Testis (tissue), 5 donors: Measurements from ENCODE around the gene OR13J1. TPM values are rescaled to one million over a fixed set of nuclear protein-coding genes. Genes with fewer than 3 reads are reported as not detected.

Source experiments
- DNase-seq: peaks from one replicate; pipeline ENCODE4 v3.0.0-alpha.2; 2019
- H3K27ac ChIP-seq, 2 donors: fragments of 200-600 bp; sonication (generic); one replicate each; pipeline ENCODE4 v1.5.1; 2019
- H3K27me3 ChIP-seq: fragments of 200-600 bp; sonication (generic); one replicate; pipeline ENCODE4 v1.5.1; 2019
- H3K36me3 ChIP-seq: fragments of 200-600 bp; sonication (generic); one replicate; pipeline ENCODE4 v1.5.1; 2017; ENCODE audit warnings: low read depth; ENCODE audit errors: missing control alignments
- H3K4me1 ChIP-seq: fragments of 200-600 bp; sonication (generic); one replicate; pipeline ENCODE4 v1.5.1; 2019
- H3K4me3 ChIP-seq, 2 donors: fragments of 200-600 bp; sonication (generic); one replicate each; pipeline ENCODE4 v1.5.1; 2017 to 2019
- H3K9me3 ChIP-seq: fragments of 200-600 bp; sonication (generic); one replicate; pipeline ENCODE4 v1.5.1; 2017
- CTCF ChIP-seq, 3 experiments: fragments of 450-650 bp in 2 of 3; fragments of 200-600 bp in 1 of 3; sonication (generic) in 1 of 3; IDR thresholded peaks; one replicate each; pipeline ENCODE4 v1.5.1; 2016 to 2019; ENCODE audit warnings: antibody characterized with exemption in 3 of 3, mild to moderate bottlenecking in 2 of 3, moderate library complexity in 1 of 3
- POLR2A ChIP-seq: fragments of 450-650 bp; IDR thresholded peaks from one replicate; pipeline ENCODE4 v1.6.1; 2017; ENCODE audit warnings: antibody characterized with exemption, mild to moderate bottlenecking, moderate library complexity
- WGBS, 2 donors: methylation state at CpG; one replicate each; pipeline ENCODE4 v1.1.5; 2018; 5-methylcytosine and 5-hydroxymethylcytosine counted together
- intact Hi-C: fragments of 100-400 bp; cut with DNase I; formaldehyde crosslinking; loops from one replicate; pipeline ENCODE4 v1.15.1; 2023; ENCODE audit warnings: low total_unique reads
- long read RNA-seq, 2 donors: transcript quantifications; one replicate each; lab custom pipeline, GENCODE V29; 2026
- polyA plus RNA-seq: library from polyadenylated mRNA; stranded (reverse); fragments of 350-450 nt; fragmentation: Illumina TruSeq; extraction: RNeasy Lipid Tissue Mini Kit (QIAGEN cat#74804); gene quantifications from one replicate; pipeline ENCODE4 v1.2.3, GENCODE V29; 2014; ENCODE audit warnings: low read depth, low replicate concordance; ENCODE audit not compliant: insufficient read depth
- total RNA-seq, 2 donors: library from RNA; depleted of rRNA; stranded (reverse); fragments of >200 nt; gene quantifications; one replicate each; pipeline ENCODE4 v1.2.3, GENCODE V29; 2016

Gene OR13J1
- total RNA-seq (not detected), polyA plus RNA-seq (not detected)
- long read RNA-seq, donor 1: 0 reads
- long read RNA-seq, donor 2: 0 reads

DNA sequence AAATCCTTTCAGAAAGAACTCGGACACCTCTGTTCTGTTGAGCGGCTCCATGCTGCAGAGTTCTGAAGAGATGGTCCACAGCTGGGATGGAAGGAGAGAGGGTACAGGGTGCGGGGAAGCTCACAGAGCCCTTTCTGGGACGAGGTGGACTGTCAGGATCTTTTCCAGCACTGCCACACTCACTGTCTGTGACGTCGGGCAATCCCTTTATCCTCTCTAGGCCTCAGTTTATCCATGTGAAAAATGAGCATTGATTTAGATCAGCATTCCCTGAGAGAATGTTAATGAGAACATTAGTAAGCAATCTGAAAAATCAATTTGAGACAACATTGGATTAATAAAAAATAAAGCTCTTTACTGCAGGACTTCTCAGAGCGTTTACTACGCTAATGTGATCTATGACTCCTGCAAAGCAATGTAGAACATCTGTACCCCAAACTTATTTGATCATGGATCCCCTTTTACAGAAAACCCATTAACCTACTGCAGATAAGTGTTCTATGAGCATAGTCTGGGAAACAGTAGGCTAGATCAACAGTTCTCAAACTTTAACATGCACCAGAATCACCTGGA, at the start of gene OR13J1:
Gene OR13J1 (minus strand): TSS at position 51 of the 573 bp plus-strand sequence. CDS start 0 bp downstream, at position 51.
- whole genome bisulfite sequencing, 2 donors: 84 to 93% methylated on average over 8 of the region's 8 CpGs
- Histone ChIP-seq H3K4me1 (no peaks in the 10 kb centered on the region), H3K36me3 (no peaks in the 10 kb centered on the region), H3K27me3 (no peaks in the 10 kb centered on the region), H3K27ac (no peak within 1 kb of the TSS), H3K9me3 (no peaks in the 10 kb centered on the region), H3K4me3 (no peak within 1 kb of the TSS)
- DNase-seq: no peak
- TF ChIP-seq CTCF (IDR thresholded peaks at IDR 0.05) (no peak), POLR2A (no peak)
- intact Hi-C loops: no loop called here

DNA sequence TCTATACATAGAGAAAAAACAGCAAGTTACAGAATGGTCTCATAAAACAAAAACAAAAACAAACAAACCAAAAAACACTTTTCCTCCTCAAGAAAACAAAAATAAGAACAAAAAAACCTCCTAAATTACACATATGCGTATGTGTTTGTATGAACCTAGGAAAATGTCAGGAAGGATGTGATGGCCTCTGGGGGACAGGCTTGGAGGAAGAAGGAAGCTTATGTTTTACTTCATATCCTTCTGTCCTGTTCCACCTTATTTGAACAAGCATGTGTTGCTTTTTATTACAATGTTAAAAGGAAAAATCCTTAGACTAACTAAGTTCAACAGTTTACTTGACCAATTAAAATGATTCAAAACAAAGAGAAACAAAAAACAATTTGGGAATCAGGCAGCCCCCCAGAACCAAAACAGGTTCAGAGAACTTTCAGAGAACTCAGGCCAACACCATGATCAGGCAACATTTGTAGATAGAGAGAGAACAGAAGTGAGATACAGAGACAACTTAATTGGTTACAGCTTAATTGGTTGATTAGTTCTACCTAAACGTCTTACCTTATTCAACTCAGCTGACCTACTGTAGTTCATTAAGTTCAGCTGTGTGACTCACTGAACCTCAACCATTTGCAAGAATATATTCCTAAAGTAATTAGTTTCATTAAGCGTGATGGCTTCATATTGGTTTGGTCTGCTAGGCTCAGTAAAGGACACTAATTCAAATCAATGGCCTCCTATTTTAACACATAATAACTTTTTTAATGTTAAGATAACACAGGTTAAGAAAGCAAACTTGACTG, 49.2 kb upstream of the OR13J1 start:
- no peaks in the 10 kb centered on the region for H3K36me3 ChIP-seq
- H3K4me3 ChIP-seq: no peak overlapping the region
- no peak for TF ChIP-seq CTCF (IDR thresholded peaks at IDR 0.05)
- no peak for TF ChIP-seq POLR2A
- H3K27ac ChIP-seq: peak overlapping the region; percentile 12 to 42
- H3K27me3 ChIP-seq: no peaks in the 10 kb centered on the region
- H3K4me1 ChIP-seq: peaks cover 63% of the 10 kb centered on the region
- H3K9me3 ChIP-seq: no peaks in the 10 kb centered on the region
- no peak for DNase-seq
- 69 to 73% methylated on average over 3 of the region's 3 CpGs for WGBS, 2 donors
- intact Hi-C loops: no loop called here

GRCh38 chr9:35918780-35919179, 48.6 kb upstream of the OR13J1 start:
- WGBS, 2 donors: 70 to 75% methylated on average over 3 of the region's 3 CpGs
- peak overlapping the region in 1 of 2 donors; percentile 42 for H3K27ac ChIP-seq
- TF ChIP-seq CTCF (IDR thresholded peaks at IDR 0.05) (no peak), POLR2A (no peak)

DNA sequence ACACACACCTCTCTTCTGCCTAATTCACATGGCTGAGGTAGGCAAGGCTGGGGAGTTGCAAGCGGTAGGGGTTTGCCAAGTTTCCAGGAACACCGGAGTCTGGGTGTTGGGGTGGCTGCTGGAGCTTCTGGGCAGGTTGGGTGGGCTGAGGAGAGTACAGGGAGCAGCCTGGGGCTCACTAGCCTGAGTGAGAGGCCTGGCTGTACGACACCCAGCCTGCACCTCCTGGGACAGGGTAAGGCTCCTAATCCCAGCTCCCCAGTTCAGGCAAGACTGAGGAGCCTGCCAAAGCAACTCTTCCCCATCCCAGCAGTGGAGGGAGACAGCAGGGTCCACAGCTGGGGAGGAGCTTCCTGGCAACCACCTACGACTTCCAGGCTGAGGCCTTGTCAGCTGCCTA, 47.1 kb upstream of the OR13J1 start:
- H3K4me1 ChIP-seq: peaks cover 48% of the 10 kb centered on the region
- H3K4me3 ChIP-seq: no peak overlapping the region
- 76 to 84% methylated on average over 3 to 4 of the region's 4 CpGs for WGBS, 2 donors
- no peaks in the 10 kb centered on the region for H3K36me3 ChIP-seq
- H3K9me3 ChIP-seq: no peaks in the 10 kb centered on the region
- H3K27me3 ChIP-seq: no peaks in the 10 kb centered on the region
- H3K27ac ChIP-seq: peak overlapping the region; percentile 54 to 74
- DNase-seq: no peak
- no peak for TF ChIP-seq POLR2A
- no peak for TF ChIP-seq CTCF (IDR thresholded peaks at IDR 0.05)
- intact Hi-C loops: no loop called here

More at GRCh38 chr9:35918780-35919179, 48.6 kb upstream of the OR13J1 start:
- Histone ChIP-seq H3K4me3 (no peak overlapping the region), H3K9me3 (no peaks in the 10 kb centered on the region), H3K27me3 (no peaks in the 10 kb centered on the region), H3K4me1 (peaks cover 64% of the 10 kb centered on the region), H3K36me3 (no peaks in the 10 kb centered on the region)
- no peak for DNase-seq
- intact Hi-C loops: no loop called here
